ENCODE results near the gene STAB1. TPM values are rescaled to one million over a fixed set of nuclear protein-coding genes. Genes with fewer than 3 reads are reported as not detected.

STAB1 gene
- total and polyA plus RNA-seq, 10 of the 15 experiments (the other 5 are each of a cell fraction or from before 2014, with no cell fraction given): 0.46 TPM; not detected in 9

DNA sequence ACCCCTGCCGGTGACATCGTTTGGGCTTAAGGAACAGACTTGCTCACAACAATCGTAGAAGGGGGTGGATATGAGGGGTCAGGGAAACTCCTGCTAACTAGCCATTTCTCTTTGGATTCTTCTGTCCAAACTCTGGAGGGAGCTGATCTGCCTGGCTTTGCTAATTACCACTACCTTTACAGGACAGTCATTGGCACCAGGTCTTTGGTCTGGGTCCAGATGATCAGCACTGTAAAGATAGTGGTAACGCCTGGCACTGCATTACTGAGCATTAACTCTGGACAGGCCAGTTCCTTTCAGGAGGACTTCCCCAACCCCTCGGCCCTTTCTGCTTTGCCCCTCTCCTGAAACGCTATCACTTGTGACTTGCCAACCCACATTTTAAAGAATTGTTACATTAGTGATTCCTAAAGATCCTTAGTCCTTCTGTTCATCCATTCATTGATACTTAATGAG lies 42.1 kb downstream of the STAB1 start:
- ChIA-PET SMC1A (ENCODE audit: uncharacterized antibody, unreplicated experiment) (interaction anchor here (0.6 kb wide), 1 partner anchor 30 kb away, joined by 3 read pairs; no protein-coding TSS in a partner anchor), CTCF (no interaction called here), POLR2A (interaction anchor here (1.1 to 1.7 kb wide), 3 partner anchors 8 to 133 kb away, joined by 3 to 7 read pairs (median 3); no protein-coding TSS in a partner anchor), RAD21 (ENCODE audit: unreplicated experiment) (no interaction called here)
- DNase-seq (ENCODE audit: low read depth, low spot score) (no peak), FAIRE-seq (no peak), ATAC-seq (no peak; the same call in 2 of the 3 replicates)
- Histone ChIP-seq H3K36me3 (ENCODE audit: control insufficient read depth in 2 of 2, insufficient read depth in 2 of 2, low read length in 1 of 2) (peaks cover 0 to 18% of the 10 kb centered on the region in 2 experiments; a peak in 2 of 4 replicates), H3K27ac (ENCODE audit: control insufficient read depth, insufficient read depth) (peak overlapping the region; percentile 84), H4K20me1 (ENCODE audit: control insufficient read depth, insufficient read depth) (no peaks in the 10 kb centered on the region), H3K9me3 (replicated peaks; ENCODE audit: control insufficient read depth, insufficient read depth, low read length) (no peaks in the 10 kb centered on the region), H3K9ac (ENCODE audit: control insufficient read depth, insufficient read depth, low read length) (peak overlapping the region; percentile 90), H3K79me2 (ENCODE audit: control insufficient read depth, insufficient read depth, low read length) (peaks cover 50% of the 10 kb centered on the region), H3K27me3 (replicated peaks in 1 of 2; ENCODE audit: control insufficient read depth in 2 of 2, insufficient read depth in 2 of 2, low read length in 1 of 2) (no peaks in the 10 kb centered on the region), H2AFZ (ENCODE audit: control insufficient read depth, low read depth, low read length) (peak overlapping the region; percentile 90), H3K4me2 (ENCODE audit: control insufficient read depth, insufficient read depth) (peak overlapping the region; percentile 79), H3K4me3 (peak overlapping the region; percentile 95), H3K4me1 (ENCODE audit: control insufficient read depth, insufficient read depth, low read length) (peaks cover 9% of the 10 kb centered on the region)
- WGBS (ENCODE audit: insufficient coverage, insufficient replicate concordance, low lambda C conversion rate, missing lambda C conversion rate): 0% methylated on average over 6 of the region's 6 CpGs
- intact Hi-C loops (cut with micrococcal nuclease; ENCODE audit: unreplicated experiment): loop anchor here (5.0 kb wide), 2 partner anchors 80 to 625 kb away; partner anchors contain the start of genes NISCH and PRKCD
- TSS peak; percentile 67 for BruUV-seq (replicated peaks)
- in situ Hi-C loops (cut with MboI): no loop called here
- TF ChIP-seq BMI1 (IDR thresholded peaks at IDR 0.05; ENCODE audit: borderline replicate concordance) (no peak), IKZF2 (IDR thresholded peaks at IDR 0.05) (0 out of 4 replicates have a peak, but pooled peaks of 1 of the 2 experiments have one; percentile 1)

DNA sequence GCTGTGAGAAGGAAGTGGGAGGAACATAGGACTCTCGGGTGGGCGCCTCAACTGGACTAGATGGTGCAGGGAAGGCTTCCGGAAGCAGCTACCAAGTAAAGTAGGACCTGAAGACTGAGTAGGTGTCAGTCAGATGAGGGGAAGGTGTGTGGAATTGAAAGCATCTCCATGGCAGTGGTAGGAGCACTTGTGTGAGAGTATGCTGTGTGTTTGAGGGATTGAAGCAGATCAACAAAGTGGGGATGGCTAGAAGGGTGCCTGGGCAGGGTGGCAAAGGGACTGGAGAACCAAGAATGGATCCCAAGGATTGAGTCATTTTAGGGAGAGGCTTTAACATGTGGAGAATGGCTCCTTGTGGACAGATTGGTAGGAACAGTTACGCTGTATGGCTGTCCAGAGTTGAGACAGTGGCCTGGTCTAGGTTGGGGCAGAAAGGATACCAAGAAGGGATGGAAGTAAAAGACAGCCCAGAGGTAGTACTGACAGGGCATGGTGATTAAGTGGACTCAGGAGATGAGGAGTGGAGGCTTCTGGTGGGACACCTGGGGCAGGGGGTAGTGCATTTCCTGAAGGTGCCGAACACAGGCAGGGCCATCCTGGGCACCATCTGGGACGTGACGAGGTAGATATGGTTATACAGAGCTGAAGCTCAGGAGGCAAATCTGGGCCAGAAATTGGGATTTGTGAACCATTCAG lies 42.7 kb downstream of the STAB1 start:
- H3K9me3 ChIP-seq (replicated peaks; ENCODE audit: control insufficient read depth, insufficient read depth, low read length): no peaks in the 10 kb centered on the region
- TF ChIP-seq BACH1 (IDR thresholded peaks at IDR 0.05; ENCODE audit: borderline replicate concordance): no peak
- TF ChIP-seq, protein P1, sequence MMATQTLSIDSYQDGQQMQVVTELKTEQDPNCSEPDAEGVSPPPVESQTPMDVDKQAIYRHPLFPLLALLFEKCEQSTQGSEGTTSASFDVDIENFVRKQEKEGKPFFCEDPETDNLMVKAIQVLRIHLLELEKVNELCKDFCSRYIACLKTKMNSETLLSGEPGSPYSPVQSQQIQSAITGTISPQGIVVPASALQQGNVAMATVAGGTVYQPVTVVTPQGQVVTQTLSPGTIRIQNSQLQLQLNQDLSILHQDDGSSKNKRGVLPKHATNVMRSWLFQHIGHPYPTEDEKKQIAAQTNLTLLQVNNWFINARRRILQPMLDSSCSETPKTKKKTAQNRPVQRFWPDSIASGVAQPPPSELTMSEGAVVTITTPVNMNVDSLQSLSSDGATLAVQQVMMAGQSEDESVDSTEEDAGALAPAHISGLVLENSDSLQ (IDR thresholded peaks at IDR 0.05): peak; percentile 74
- peak; percentile 55; the same call in 1 of the 2 replicates for TF ChIP-seq HDGF (IDR thresholded peaks at IDR 0.05)
- BruUV-seq (replicated peaks): no TSS peak
- SMC1A ChIA-PET (ENCODE audit: uncharacterized antibody, unreplicated experiment): interaction anchor here (0.6 kb wide), 1 partner anchor 30 kb away, joined by 3 read pairs; no protein-coding TSS in a partner anchor
- H3K36me3 ChIP-seq (ENCODE audit: control insufficient read depth in 2 of 2, insufficient read depth in 2 of 2, low read length in 1 of 2): peaks cover 0 to 18% of the 10 kb centered on the region in 2 experiments; a peak in 2 of 4 replicates
- ATAC-seq (no peak), FAIRE-seq (no peak), DNase-seq (ENCODE audit: low read depth, low spot score) (no peak)
- H3K9ac ChIP-seq (ENCODE audit: control insufficient read depth, insufficient read depth, low read length): peak overlapping the region; percentile 90
- WGBS (ENCODE audit: insufficient coverage, insufficient replicate concordance, low lambda C conversion rate, missing lambda C conversion rate): 79% methylated on average over 7 of the region's 7 CpGs
- POLR2A ChIA-PET: interaction anchor here (0.5 to 1.3 kb wide), 3 partner anchors 32 to 133 kb away, joined by 3 read pairs; no protein-coding TSS in a partner anchor
- H3K79me2 ChIP-seq (ENCODE audit: control insufficient read depth, insufficient read depth, low read length): peaks cover 43% of the 10 kb centered on the region
- peak overlapping the region; percentile 95 for H3K4me3 ChIP-seq
- H4K20me1 ChIP-seq (ENCODE audit: control insufficient read depth, insufficient read depth): no peaks in the 10 kb centered on the region
- in situ Hi-C loops (cut with MboI): no loop called here
- CTCF ChIA-PET: no interaction called here
- H3K27ac ChIP-seq (ENCODE audit: control insufficient read depth, insufficient read depth): no peak overlapping the region
- no peaks in the 10 kb centered on the region for H3K27me3 ChIP-seq (replicated peaks in 1 of 2; ENCODE audit: control insufficient read depth in 2 of 2, insufficient read depth in 2 of 2, low read length in 1 of 2)
- H3K4me2 ChIP-seq (ENCODE audit: control insufficient read depth, insufficient read depth): peak overlapping the region; percentile 79
- no peak overlapping the region for H2AFZ ChIP-seq (ENCODE audit: control insufficient read depth, low read depth, low read length)
- intact Hi-C loops (cut with micrococcal nuclease; ENCODE audit: unreplicated experiment): loop anchor here (5.0 kb wide), 2 partner anchors 81 to 624 kb away; partner anchors contain the start of genes NISCH and PRKCD
- peaks cover 9% of the 10 kb centered on the region for H3K4me1 ChIP-seq (ENCODE audit: control insufficient read depth, insufficient read depth, low read length)
- RAD21 ChIA-PET (ENCODE audit: unreplicated experiment): no interaction called here

Data from GM12878 (cell line).